Measurements from ENCODE around the gene DNPH1. TPM values are rescaled to one million over a fixed set of nuclear protein-coding genes. Genes with fewer than 3 reads are reported as not detected.

Gene DNPH1
- total and polyA plus RNA-seq, 9 of the 15 experiments (the other 6 are each of a cell fraction or from before 2014, with no cell fraction given) = 7.3 to 300 (median 68.7) TPM

DNA sequence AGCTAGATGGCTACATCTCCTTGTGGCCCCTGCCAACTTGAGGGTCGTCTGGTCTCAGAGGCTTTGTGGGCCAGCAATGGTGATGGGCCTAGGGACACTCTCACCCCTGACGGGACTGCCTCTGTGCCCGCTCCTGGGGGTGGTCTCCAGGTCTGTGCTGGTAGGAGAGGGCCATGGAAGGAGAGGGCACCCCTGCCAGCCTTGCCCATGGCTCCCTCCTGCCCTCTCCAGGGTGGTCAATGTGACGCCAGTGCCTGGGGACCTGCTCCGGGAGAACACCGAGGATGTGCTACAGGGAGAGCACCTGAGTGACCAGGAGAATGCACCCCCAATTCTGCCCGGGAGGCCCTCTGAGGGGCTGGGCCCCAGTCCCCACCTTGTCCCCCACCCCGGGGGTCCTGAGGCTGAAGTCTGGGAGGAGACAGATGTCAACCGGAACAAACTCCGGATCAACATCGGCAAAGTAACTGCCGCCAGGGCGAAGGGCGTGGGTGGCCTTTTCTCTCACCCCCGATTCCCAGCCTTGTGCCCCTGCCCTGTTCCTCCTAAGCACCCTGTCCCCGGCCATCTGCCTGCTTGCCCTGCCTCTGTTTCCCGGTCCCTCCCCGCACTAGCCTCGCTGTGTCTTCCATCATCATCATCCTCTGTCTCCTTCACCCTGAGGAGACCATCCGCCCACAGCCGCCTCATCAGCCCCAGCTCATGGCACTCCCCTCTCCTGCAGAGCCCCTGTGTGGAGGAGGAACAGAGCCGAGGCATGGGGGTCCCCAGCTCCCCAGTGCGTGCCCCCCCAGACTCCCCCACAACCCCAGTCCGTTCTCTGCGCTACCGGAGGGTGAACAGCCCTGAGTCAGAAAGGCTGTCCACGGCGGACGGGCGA is 29.8 kb upstream of the DNPH1 start:
- Histone ChIP-seq H3K27me3 (ENCODE audit: control insufficient read depth in 2 of 2, insufficient read depth in 2 of 2, low read length in 2 of 2) (peaks cover 35 to 54% of the 10 kb centered on the region in 2 experiments), H4K20me1 (replicated peaks; ENCODE audit: control insufficient read depth, insufficient read depth, low read length) (peaks cover 7% of the 10 kb centered on the region; the same call in 1 of the 2 replicates), H3K9ac (ENCODE audit: insufficient read depth in 1 of 2, low read depth in 2 of 2, low read length in 2 of 2) (0 out of 4 replicates have a peak overlapping the region, but pooled peaks of 1 of the 2 experiments have one; percentile 2), H3K27ac (ENCODE audit: extremely low read depth, low read depth, low read length) (no peak overlapping the region), H3K79me2 (ENCODE audit: control insufficient read depth, insufficient read depth, low read length) (no peaks in the 10 kb centered on the region), H3K36me3 (ENCODE audit: control insufficient read depth, insufficient read depth, low read length) (no peaks in the 10 kb centered on the region), H3K4me3 (no peak overlapping the region), H3K9me3 (replicated peaks; ENCODE audit: control insufficient read depth, insufficient read depth, low read depth, low read length) (no peaks in the 10 kb centered on the region), H2AFZ (ENCODE audit: low read depth, low read length) (no peak overlapping the region), H3K4me1 (replicated peaks in 1 of 2; ENCODE audit: control insufficient read depth in 2 of 2, insufficient read depth in 2 of 2, low read length in 2 of 2) (peaks cover 0 to 22% of the 10 kb centered on the region in 2 experiments; a peak in 2 of 5 replicates), H3K9me1 (ENCODE audit: control insufficient read depth, insufficient read depth, low read length) (no peaks in the 10 kb centered on the region), H3K4me2 (ENCODE audit: insufficient read depth, low read length) (no peak overlapping the region)
- intact Hi-C loops (cut with micrococcal nuclease) (no loop called here), in situ Hi-C loops (cut with MboI) (no loop called here)
- ATAC-seq (no peak), DNase-seq (ENCODE audit: extremely low read depth in 1 of 4, low spot score in 3 of 4) (no peak), FAIRE-seq (no peak)
- ChIA-PET POLR2A (interaction anchor here (0.6 to 1.0 kb wide), 2 partner anchors 161 to 251 kb away, joined by 3 read pairs; partner anchors contain the start of gene LRRC73), CTCF (ENCODE audit: low intra/inter-chr PET ratio) (no interaction called here)
- TF ChIP-seq ERF (CRISPR knock-in tag; IDR thresholded peaks at IDR 0.05) = no peak
- TF ChIP-seq, protein P1, sequence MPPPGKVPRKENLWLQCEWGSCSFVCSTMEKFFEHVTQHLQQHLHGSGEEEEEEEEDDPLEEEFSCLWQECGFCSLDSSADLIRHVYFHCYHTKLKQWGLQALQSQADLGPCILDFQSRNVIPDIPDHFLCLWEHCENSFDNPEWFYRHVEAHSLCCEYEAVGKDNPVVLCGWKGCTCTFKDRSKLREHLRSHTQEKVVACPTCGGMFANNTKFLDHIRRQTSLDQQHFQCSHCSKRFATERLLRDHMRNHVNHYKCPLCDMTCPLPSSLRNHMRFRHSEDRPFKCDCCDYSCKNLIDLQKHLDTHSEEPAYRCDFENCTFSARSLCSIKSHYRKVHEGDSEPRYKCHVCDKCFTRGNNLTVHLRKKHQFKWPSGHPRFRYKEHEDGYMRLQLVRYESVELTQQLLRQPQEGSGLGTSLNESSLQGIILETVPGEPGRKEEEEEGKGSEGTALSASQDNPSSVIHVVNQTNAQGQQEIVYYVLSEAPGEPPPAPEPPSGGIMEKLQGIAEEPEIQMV (tag; conservative IDR thresholded peaks at IDR 0.05; ENCODE audit: low read depth) = no peak
- TF ChIP-seq EGR1 (conservative IDR thresholded peaks at IDR 0.05) = 0 out of 2 replicates have a peak, but pooled peaks have one; percentile 7
- 23% methylated on average over 30 of the region's 30 CpGs for WGBS (ENCODE audit: insufficient coverage, low coverage, missing lambda C conversion rate)
- no TSS peak for BruUV-seq (replicated peaks)
